Right lobe of liver (tissue), 4 donors: Measurements from ENCODE around the gene TAGLN3.

Experiments
- POLR2A ChIP-seq: fragments of 450-650 bp; IDR thresholded peaks from one replicate; pipeline ENCODE4 v1.6.1; 2017; ENCODE audit warnings: antibody characterized with exemption, mild to moderate bottlenecking
- TF ChIP-seq, protein P1 (sequence below), 4 donors: fragments of 200-600 bp in 3 of 4; fragments of 450-650 bp in 1 of 4; IDR thresholded peaks; one replicate each; pipeline versions ENCODE4 v1.5.1 to v1.8.0; 2016 to 2022; ENCODE audit warnings: antibody characterized with exemption in 4 of 4, mild to moderate bottlenecking in 2 of 4
- donor health status: DM: no; HTN: no; CAD: no.
- donor health status: DM: no; HTN: no; CAD: no.
- donor health status: DM: no; HTN: yes; CAD: no.

DNA sequence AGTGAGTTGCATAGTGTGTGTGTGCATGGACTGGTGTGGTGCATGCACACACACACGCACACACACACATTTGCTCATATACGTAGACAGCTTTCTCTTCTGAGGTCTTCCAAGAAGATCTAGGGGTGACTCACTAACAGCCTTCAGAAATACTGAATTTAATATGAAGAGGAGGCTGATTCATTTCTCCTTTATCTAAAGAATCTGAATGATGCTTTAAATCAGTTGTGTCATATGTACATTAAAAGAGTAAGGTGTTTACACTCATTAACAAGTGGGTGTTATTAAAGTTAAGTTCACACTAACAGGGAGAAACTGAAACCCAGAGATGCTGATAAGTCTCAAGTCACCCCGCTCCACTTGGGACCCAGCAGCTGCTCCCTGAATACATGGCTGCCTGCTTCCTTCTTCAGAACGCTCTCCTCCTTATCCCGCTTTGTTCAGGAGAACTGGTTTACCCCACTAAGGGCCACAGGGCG is 57.8 kb downstream of the TAGLN3 start:
- TF ChIP-seq, protein P1, sequence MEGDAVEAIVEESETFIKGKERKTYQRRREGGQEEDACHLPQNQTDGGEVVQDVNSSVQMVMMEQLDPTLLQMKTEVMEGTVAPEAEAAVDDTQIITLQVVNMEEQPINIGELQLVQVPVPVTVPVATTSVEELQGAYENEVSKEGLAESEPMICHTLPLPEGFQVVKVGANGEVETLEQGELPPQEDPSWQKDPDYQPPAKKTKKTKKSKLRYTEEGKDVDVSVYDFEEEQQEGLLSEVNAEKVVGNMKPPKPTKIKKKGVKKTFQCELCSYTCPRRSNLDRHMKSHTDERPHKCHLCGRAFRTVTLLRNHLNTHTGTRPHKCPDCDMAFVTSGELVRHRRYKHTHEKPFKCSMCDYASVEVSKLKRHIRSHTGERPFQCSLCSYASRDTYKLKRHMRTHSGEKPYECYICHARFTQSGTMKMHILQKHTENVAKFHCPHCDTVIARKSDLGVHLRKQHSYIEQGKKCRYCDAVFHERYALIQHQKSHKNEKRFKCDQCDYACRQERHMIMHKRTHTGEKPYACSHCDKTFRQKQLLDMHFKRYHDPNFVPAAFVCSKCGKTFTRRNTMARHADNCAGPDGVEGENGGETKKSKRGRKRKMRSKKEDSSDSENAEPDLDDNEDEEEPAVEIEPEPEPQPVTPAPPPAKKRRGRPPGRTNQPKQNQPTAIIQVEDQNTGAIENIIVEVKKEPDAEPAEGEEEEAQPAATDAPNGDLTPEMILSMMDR (IDR thresholded peaks at IDR 0.05), result no peak
- no peak for TF ChIP-seq POLR2A
